GM18508 (cell line): ENCODE results near the gene HP.
"Not testable (repeated sequence)": the region's sequence is repeated elsewhere in the genome, so short reads cannot be mapped to it uniquely, and the experiment has no call there.

Source experiments
- ATAC-seq: cut with Tn5 transposase; IDR thresholded peaks from one replicate; pipeline ENCODE4 v1.9.1; 2021; ENCODE audit warnings: moderate number of reproducible peaks; ENCODE audit not compliant: insufficient read depth, unreplicated experiment

The HP gene, protein sequence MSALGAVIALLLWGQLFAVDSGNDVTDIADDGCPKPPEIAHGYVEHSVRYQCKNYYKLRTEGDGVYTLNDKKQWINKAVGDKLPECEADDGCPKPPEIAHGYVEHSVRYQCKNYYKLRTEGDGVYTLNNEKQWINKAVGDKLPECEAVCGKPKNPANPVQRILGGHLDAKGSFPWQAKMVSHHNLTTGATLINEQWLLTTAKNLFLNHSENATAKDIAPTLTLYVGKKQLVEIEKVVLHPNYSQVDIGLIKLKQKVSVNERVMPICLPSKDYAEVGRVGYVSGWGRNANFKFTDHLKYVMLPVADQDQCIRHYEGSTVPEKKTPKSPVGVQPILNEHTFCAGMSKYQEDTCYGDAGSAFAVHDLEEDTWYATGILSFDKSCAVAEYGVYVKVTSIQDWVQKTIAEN

DNA sequence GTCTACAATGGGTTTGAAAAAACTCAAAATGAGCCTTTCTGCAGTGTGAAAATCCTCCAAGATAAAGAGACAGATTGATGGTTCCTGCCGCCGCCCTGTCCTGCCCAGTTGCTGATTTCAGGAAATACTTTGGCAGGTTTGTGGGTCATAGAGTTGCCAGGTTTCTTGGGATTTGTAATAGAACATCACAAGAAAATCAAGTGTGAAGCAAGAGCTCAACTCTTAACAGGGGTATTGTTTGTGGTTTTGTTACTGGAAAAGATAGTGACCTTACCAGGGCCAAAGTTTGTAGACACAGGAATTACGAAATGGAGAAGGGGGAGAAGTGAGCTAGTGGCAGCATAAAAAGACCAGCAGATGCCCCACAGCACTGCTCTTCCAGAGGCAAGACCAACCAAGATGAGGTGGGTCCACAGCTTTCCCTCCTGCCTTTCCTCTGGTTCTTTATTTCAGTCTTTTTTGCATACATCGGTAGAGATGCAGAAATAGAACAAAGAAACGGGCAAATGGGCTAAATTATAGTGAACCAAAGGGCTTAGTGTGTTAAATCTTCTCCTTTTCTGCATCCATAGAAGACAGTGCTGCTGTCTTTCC is at the start of gene HP:
Gene HP, plus strand, starts transcription at position 252 of the 594 bp plus-strand sequence. Its CDS starts 148 bp downstream, at position 400.
- not testable (repeated sequence) for ATAC-seq

DNA sequence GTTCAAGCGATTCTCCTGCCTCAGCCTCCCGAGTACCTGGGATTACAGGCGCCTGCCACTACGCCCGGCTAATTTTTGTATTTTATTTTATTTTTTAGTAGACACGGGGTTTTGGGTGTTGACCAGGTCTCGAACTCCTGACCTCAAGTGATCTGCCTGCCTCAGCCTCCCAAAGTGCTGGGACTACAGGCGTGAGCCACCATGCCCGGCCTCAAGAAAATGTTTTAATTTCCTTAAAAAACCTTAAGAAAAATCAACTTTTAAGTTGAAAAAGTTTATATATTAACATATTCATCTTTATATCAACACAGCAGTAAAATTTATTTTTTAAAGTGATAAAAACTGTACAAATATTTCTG is 46.3 kb upstream of the HP start:
- not testable (repeated sequence) for ATAC-seq

- peak; percentile 96 for ATAC-seq
Observed at GRCh38 chr16:72008424-72009216, 45.7 kb upstream of the HP start, which contains the start of gene DHODH. DHODH (plus strand) TSS chr16:72008744; CDS start chr16:72008765, 21 bp downstream.

DNA sequence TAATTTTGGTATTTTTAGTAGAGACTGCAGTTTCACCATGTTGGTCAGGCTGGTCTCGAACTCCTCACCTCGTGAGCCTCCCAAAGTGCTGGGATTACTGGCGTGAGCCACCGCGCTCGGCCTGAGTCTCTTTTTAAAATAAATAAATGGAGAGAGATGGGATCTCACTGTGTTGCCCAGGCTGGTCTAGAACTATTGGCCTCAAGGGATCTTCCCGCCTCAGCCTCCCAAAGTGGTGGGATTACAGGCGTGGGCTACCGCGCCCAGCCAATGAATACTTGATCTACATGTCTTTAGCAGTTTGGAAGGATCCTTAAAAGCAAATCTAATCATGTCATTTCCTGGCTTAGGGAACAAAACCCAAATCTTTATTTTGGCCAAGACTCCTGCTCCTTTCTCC is 44.5 kb upstream of the HP start:
- no peak for ATAC-seq

- no peak for ATAC-seq
Observed at GRCh38 chr16:72012607-72013006, 41.7 kb upstream of the HP start.

- ATAC-seq = no peak
Observed at GRCh38 chr16:72013389-72013788, 40.9 kb upstream of the HP start.

DNA sequence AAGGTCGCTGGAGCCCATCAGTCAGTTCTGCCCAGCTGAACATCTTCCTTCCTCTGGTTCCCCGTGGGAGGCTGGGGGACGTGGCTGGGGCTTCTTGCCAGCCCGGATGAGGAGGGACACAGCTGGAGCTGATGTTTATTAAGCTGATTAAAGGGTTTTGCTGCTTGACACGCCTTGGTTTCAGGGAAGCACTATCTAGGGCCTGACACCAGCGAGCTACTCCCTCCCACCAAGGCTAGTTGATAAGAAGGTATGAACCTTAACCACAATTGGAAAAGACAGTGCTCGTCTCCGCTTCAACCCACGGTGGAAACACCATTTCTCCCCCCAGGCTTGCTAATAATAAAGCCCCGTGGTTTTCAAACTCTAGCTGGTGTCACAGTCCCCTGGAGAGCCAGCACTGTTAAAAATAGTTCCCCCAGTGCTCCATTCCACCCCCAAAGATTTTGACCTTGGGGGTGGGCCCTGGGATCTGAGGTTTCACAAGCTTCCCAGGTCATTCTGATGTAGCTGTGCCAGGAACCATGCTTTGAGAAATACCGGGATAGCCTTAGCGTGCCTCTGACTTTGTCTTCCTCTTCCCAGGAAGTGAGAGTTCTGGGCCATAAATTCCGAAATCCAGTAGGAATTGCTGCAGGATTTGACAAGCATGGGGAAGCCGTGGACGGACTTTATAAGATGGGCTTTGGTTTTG is 40.3 kb upstream of the HP start:
- ATAC-seq = no peak

- ATAC-seq = no peak
Observed at GRCh38 chr16:72014675-72015074, 39.6 kb upstream of the HP start.

DNA sequence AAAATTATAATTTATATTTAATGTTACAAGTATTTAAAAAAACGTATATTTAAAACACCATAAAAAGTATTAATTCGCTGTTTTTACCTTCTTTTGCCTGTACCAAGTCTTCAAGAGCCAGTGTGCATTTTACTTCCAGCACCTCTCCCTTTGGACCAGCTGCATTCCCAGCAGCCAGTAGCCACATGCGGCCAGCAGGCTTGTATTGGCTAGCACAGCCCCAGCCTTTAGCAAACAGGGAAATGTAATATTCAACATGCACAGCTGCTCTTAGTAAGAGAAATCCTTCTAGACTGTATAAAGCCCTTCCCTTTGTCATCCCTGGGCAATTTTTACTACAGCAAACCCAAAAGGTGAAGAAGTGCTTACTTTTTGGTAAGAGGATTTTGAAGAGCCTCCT is 39.2 kb upstream of the HP start:
- ATAC-seq = no peak

GRCh38 chr16:72018470-72018869 is 35.8 kb upstream of the HP start:
- ATAC-seq = no peak

GRCh38 chr16:72021043-72021442 is 33.3 kb upstream of the HP start:
- no peak for ATAC-seq

- no peak for ATAC-seq
Observed at GRCh38 chr16:72022127-72022526, 32.2 kb upstream of the HP start.

GRCh38 chr16:72023962-72024361 is 30.3 kb upstream of the HP start:
- no peak for ATAC-seq

DNA sequence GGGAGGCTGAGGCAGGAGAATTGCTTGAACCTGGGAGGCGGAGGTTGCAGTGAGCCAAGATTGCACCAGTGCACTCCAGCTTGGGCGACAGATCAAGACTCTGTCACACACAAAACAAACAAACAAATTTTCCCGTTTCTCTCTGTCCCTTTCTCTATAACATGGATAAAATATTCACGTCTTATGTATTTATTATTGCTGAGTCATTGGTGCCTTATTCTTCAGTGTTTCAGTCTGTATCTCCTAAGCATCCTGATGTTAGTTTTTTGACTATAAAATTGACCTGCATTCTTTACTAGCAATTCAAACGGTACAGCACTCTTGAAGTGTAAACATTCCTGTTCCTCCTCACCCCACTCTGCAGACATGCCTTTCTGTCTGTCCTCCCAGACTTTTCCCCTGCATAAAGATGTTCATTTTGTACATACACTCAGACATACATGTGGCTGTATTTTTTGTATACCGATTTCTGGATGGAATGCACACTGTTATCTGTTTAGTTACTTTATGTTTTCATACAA is 29.4 kb upstream of the HP start:
- no peak for ATAC-seq

DNA sequence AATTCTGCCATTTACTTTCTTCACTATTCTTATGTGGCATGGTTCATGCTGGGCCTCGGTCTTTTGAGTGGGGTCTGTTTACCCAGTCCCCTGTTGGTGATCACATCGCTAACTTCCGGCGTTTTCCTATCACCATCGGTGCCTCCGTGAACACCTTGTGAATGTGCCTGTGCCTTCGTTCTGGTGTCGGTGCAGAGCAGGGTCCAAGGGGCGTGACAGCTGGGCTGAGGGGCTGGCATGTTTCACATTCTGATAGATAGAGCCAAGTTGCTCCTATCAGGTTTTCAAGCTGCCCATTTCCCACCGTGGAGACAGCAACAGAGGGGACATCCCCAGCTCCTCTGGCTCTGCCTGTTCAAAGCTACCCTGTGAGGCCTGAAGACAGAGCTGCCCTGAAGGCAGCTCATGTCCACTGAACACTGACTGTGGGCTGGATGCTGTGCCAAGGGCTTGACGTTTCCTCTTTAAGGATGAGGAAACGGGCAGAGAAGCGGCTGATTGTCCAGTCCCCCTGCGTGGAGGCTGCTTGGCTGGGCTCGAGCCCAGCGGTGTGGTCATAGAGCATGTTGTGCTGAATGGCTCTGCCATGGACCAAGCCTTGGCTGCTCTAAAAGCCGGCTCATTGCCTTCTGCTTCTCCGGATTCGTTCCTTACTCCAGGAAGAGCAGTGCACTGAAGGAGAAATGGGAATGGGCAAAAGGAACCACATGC is 28.7 kb upstream of the HP start:
- no peak for ATAC-seq

- ATAC-seq = no peak
Observed at GRCh38 chr16:72027669-72028378, 26.5 kb upstream of the HP start.

DNA sequence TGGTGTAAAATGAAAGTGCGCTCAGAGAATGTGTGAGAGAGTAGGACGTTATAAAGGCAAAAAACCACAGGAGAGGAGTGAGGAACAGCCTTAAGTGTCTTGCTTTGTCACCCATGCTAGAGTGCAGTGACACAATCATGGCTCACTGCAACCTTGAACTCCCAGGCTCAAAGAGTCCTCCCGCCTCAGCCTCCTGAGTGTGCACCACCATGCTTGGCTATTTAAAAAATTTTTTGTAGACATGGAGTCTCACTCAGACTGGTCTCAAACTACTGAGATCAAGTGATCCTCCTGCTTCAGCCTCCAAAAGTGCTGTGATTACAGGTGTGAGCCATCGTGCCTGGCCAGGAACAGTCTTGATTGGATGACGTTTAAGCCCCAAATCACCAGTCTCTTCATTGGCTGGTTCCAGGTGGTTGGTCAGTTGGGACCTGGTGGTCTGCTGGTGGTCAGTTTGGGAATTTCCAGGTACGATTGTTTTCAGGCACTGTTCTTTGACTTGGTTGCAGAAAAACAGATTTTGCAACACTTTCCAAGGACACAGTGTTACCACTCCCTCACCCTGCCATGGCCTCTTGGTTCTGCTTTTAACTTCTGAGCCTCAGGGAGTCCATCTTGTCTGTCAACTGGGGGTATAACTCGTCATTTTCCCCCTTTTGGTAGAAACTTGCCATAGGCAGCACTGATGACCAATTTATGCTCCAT is 24.6 kb upstream of the HP start:
- no peak for ATAC-seq

DNA sequence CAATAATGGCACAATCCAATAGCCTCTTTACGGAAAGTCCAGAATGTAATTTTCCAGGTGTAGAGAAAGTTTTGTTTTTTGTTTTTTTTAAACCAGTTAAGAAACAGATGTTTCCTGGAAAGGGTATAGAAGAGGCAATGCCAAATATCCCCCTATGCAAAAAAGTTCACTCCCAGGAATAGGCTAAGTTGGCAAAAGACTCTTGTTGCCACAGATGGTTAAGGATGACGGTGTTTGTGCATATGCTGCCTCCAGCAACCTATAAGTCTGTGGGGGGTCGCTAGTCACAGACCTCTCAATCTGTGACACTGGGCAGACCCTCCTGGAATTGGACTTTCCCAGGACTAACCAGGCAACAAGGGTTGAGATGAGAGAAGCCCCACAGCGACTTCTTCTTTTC is 20.9 kb upstream of the HP start:
- no peak for ATAC-seq

GRCh38 chr16:72036098-72036497 is 18.2 kb upstream of the HP start:
- no peak for ATAC-seq
